Fibroblast of lung (primary cell): ENCODE data around the gene NDP. TPM values are rescaled to one million over a fixed set of nuclear protein-coding genes. Genes with fewer than 3 reads are reported as not detected.
A peak's percentile ranks its signal among the peaks of the same experiment; 100 is the strongest.

Source experiments
- DNase-seq, 2 donors: peaks; one replicate each; pipeline versions ENCODE4 v3.0.0 to v3.0.0-alpha.2; 2010; ENCODE audit warnings: low read depth in 2 of 2
- H2AFZ ChIP-seq: 2 replicates; pipeline ENCODE4 v1.5.1; 2012; ENCODE audit warnings: low read length, control low read depth, inconsistent platforms
- H3K27ac ChIP-seq: 2 replicates; pipeline ENCODE4 v1.5.1; 2011; ENCODE audit warnings: low read length, control low read depth; ENCODE audit not compliant: insufficient read depth
- H3K27me3 ChIP-seq: 2 replicates; pipeline ENCODE4 v1.5.1; 2011; ENCODE audit warnings: mild to moderate bottlenecking, low read length; ENCODE audit not compliant: control insufficient read depth, insufficient read depth
- H3K36me3 ChIP-seq: 2 replicates; pipeline ENCODE4 v1.5.1; 2011; ENCODE audit warnings: low read length; ENCODE audit not compliant: control insufficient read depth, insufficient read depth
- H3K4me1 ChIP-seq: 2 replicates; pipeline ENCODE4 v1.5.1; 2011; ENCODE audit warnings: low read length; ENCODE audit not compliant: control insufficient read depth, insufficient read depth; ENCODE audit errors: extremely low read depth
- H3K4me2 ChIP-seq: 2 replicates; pipeline ENCODE4 v1.5.1; 2011; ENCODE audit warnings: low read length, control low read depth; ENCODE audit not compliant: insufficient read depth; ENCODE audit errors: extremely low read depth
- H3K4me3 ChIP-seq, 4 experiments: fragments of 200-600 bp in 1 of 4; sonication (generic) in 1 of 4; replicated peaks in 1 of 4; 2 replicates each; pipeline ENCODE4 v1.5.1; 2011 to 2016; ENCODE audit warnings: low read length in 4 of 4, low read depth in 3 of 4, mild to moderate bottlenecking in 3 of 4, control low read depth in 2 of 4, inconsistent platforms in 1 of 4, mixed read lengths in 1 of 4; ENCODE audit not compliant: insufficient read depth in 1 of 4; ENCODE audit errors: control extremely low read depth in 1 of 4
- H3K79me2 ChIP-seq: 2 replicates; pipeline ENCODE4 v1.5.1; 2012; ENCODE audit warnings: mild to moderate bottlenecking, low read length, inconsistent platforms; ENCODE audit not compliant: control insufficient read depth, insufficient read depth
- H3K9ac ChIP-seq: 2 replicates; pipeline ENCODE4 v1.5.1; 2011; ENCODE audit warnings: mild to moderate bottlenecking, low read length, control low read depth; ENCODE audit not compliant: insufficient read depth
- H3K9me3 ChIP-seq: 2 replicates; pipeline ENCODE4 v1.5.1; 2012; ENCODE audit warnings: low read depth, low read length; ENCODE audit not compliant: control insufficient read depth, insufficient read depth
- H4K20me1 ChIP-seq: 2 replicates; pipeline ENCODE4 v1.5.1; 2011; ENCODE audit warnings: low read length; ENCODE audit not compliant: control insufficient read depth, insufficient read depth; ENCODE audit errors: extremely low read depth
- CTCF ChIP-seq, 2 donors: IDR thresholded peaks in 1 of 2; conservative IDR thresholded peaks in 1 of 2; 1 replicate in 1 of 2; 2 replicates in 1 of 2; pipeline ENCODE4 v1.5.1; 2011 to 2012; ENCODE audit warnings: low read length in 2 of 2, control low read depth in 1 of 2, inconsistent platforms in 1 of 2, low read depth in 1 of 2, mild to moderate bottlenecking in 1 of 2
- EZH2 ChIP-seq: IDR thresholded peaks from 2 replicates; pipeline ENCODE4 v1.5.1; 2012; ENCODE audit warnings: low read length, control low read depth, mild to moderate bottlenecking; ENCODE audit errors: missing control alignments
- polyA plus RNA-seq, 2 donors: library from polyadenylated mRNA; depleted of rRNA in 1 of 2; stranded (reverse) in 1 of 2; unstranded in 1 of 2; fragments of >200 nt; gene quantifications; 2 replicates each; pipeline ENCODE4 v1.2.1, GENCODE V29; 2011 to 2012; ENCODE audit warnings: missing spikeins in 1 of 2
- total RNA-seq: library from RNA; depleted of rRNA; stranded (reverse); fragments of >200 nt; gene quantifications from 2 replicates; pipeline ENCODE4 v1.2.1, GENCODE V29; 2014

NDP gene
- total and polyA plus RNA-seq, 2 donors (not counting 1 experiment from before 2014, with no cell fraction given), result 0.79 to 5.3 TPM

GRCh38 chrX:44006081-44006480, 32.9 kb upstream of the NDP start:
- Histone ChIP-seq H4K20me1 (no peaks in the 10 kb centered on the region), H2AFZ (no peak overlapping the region), H3K36me3 (no peaks in the 10 kb centered on the region), H3K27ac (no peak overlapping the region), H3K27me3 (no peaks in the 10 kb centered on the region), H3K4me1 (no peaks in the 10 kb centered on the region), H3K9ac (no peak overlapping the region), H3K79me2 (no peaks in the 10 kb centered on the region), H3K9me3 (no peaks in the 10 kb centered on the region), H3K4me3 (no peak overlapping the region), H3K4me2 (no peak overlapping the region)
- TF ChIP-seq CTCF (conservative IDR thresholded peaks at IDR 0.05 in 1 of 2, IDR thresholded peaks at IDR 0.05 in 1 of 2; ENCODE audit: low read depth in 1 of 2, low read length in 2 of 2), result no peak
- no peak for TF ChIP-seq EZH2
- no peak for DNase-seq

- Histone ChIP-seq H3K4me2 (no peak overlapping the region), H3K36me3 (no peaks in the 10 kb centered on the region), H2AFZ (no peak overlapping the region), H4K20me1 (no peaks in the 10 kb centered on the region), H3K4me3 (no peak overlapping the region), H3K79me2 (no peaks in the 10 kb centered on the region), H3K27me3 (no peaks in the 10 kb centered on the region), H3K27ac (no peak overlapping the region), H3K9me3 (no peaks in the 10 kb centered on the region), H3K4me1 (no peaks in the 10 kb centered on the region), H3K9ac (no peak overlapping the region)
- DNase-seq, result peak in 1 of 2 donors; percentile 42
- no peak for TF ChIP-seq EZH2
- no peak for TF ChIP-seq CTCF (conservative IDR thresholded peaks at IDR 0.05 in 1 of 2, IDR thresholded peaks at IDR 0.05 in 1 of 2; ENCODE audit: low read depth in 1 of 2, low read length in 2 of 2)
Observed at GRCh38 chrX:44003975-44004374, 30.8 kb upstream of the NDP start.

- Histone ChIP-seq H2AFZ (no peak overlapping the region), H3K9ac (no peak overlapping the region), H3K27me3 (no peaks in the 10 kb centered on the region), H3K4me1 (no peaks in the 10 kb centered on the region), H4K20me1 (no peaks in the 10 kb centered on the region), H3K27ac (no peak overlapping the region), H3K79me2 (no peaks in the 10 kb centered on the region), H3K4me3 (no peak overlapping the region), H3K36me3 (no peaks in the 10 kb centered on the region), H3K9me3 (no peaks in the 10 kb centered on the region), H3K4me2 (no peak overlapping the region)
- no peak for DNase-seq
- TF ChIP-seq CTCF (conservative IDR thresholded peaks at IDR 0.05 in 1 of 2, IDR thresholded peaks at IDR 0.05 in 1 of 2; ENCODE audit: low read depth in 1 of 2, low read length in 2 of 2) (no peak), EZH2 (no peak)
Observed at GRCh38 chrX:44002567-44002966, 29.4 kb upstream of the NDP start.
